Tibial artery (tissue), 4 donors: Measurements from ENCODE around the gene NPTN.

Source experiments
- DNase-seq, 2 donors: peaks; one replicate each; pipeline ENCODE4 v3.0.0-alpha.2; 2019
- H3K27ac ChIP-seq, 2 donors: fragments of 200-600 bp; sonication (generic) in 1 of 2; 1 replicate in 1 of 2; 2 replicates in 1 of 2; pipeline ENCODE4 v1.5.1; 2018 to 2019; ENCODE audit warnings: mild to moderate bottlenecking in 1 of 2
- H3K27me3 ChIP-seq, 2 donors: fragments of 200-600 bp; sonication (generic) in 1 of 2; one replicate each; pipeline versions ENCODE4 v1.5.1 to v1.6.0; 2016 to 2019
- H3K36me3 ChIP-seq, 3 donors: fragments of 200-600 bp; sonication (generic) in 2 of 3; one replicate each; pipeline ENCODE4 v1.5.1; 2016 to 2019; ENCODE audit warnings: mild to moderate bottlenecking in 2 of 3
- H3K4me1 ChIP-seq, 4 donors: fragments of 200-600 bp; sonication (generic) in 2 of 4; 1 replicate in 3 of 4; 2 replicates in 1 of 4; pipeline ENCODE4 v1.5.1; 2016 to 2019
- H3K4me3 ChIP-seq, 2 donors: fragments of 200-600 bp; sonication (generic) in 1 of 2; 1 replicate in 1 of 2; 2 replicates in 1 of 2; pipeline ENCODE4 v1.5.1; 2018 to 2019; ENCODE audit warnings: mild to moderate bottlenecking in 2 of 2
- H3K9me3 ChIP-seq, 3 donors: fragments of 200-600 bp; sonication (generic) in 1 of 3; one replicate each; pipeline ENCODE4 v1.5.1; 2016 to 2019
- CTCF ChIP-seq, 2 experiments: fragments of 200-600 bp in 1 of 2; fragments of 450-650 bp in 1 of 2; IDR thresholded peaks; one replicate each; pipeline ENCODE4 v1.5.1; 2017 to 2019; ENCODE audit warnings: antibody characterized with exemption in 2 of 2, mild to moderate bottlenecking in 1 of 2, moderate library complexity in 1 of 2
- intact Hi-C: fragments of 100-400 bp; cut with DNase I; formaldehyde crosslinking; loops from one replicate; pipeline ENCODE4 v1.15.0; 2023; ENCODE audit warnings: low total_unique reads

The NPTN gene

GRCh38 chr15:73624530-73624929 is 8.7 kb downstream of the NPTN start:
- peak overlapping the region in 1 of 2 donors; percentile 0 for H3K27ac ChIP-seq
- no peaks in the 10 kb centered on the region for H3K27me3 ChIP-seq
- no peak for DNase-seq
- peaks cover 0 to 100% (median 50%) of the 10 kb centered on the region in 4 donors for H3K4me1 ChIP-seq
- no peak overlapping the region for H3K4me3 ChIP-seq
- TF ChIP-seq CTCF (IDR thresholded peaks at IDR 0.05): no peak
- no peaks in the 10 kb centered on the region for H3K36me3 ChIP-seq
- intact Hi-C loops: no loop called here
- H3K9me3 ChIP-seq: no peaks in the 10 kb centered on the region

DNA sequence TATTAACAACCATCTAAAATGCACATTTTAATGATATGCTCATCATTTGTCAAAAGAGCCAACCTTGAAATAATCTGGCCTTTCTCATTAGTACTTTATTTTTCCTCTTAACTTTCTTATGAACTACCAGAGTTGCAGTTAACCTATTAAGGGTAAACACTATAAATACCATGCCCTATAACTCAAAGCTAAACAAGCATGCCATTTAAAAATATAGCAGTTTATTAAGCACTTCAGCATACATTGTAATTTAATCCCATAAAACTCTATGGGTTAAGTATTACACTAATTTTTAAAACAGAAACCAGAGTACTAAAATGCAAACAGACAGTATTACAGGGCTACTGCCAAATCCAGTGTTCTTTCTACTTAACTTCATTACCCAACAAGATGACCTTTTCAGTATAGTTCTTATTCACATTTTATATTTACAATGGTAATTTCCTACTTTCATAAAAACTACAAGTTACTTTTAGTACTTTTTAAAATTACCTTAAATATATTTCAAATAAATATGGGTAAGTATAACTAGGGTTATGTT is 11.8 kb downstream of the NPTN start:
- H3K36me3 ChIP-seq: no peaks in the 10 kb centered on the region
- TF ChIP-seq CTCF (IDR thresholded peaks at IDR 0.05): no peak
- H3K9me3 ChIP-seq: no peaks in the 10 kb centered on the region
- no peak for DNase-seq
- H3K4me3 ChIP-seq: no peak overlapping the region
- H3K4me1 ChIP-seq: peaks cover 0 to 98% (median 29%) of the 10 kb centered on the region in 4 donors
- no peaks in the 10 kb centered on the region for H3K27me3 ChIP-seq
- intact Hi-C loops: no loop called here
- H3K27ac ChIP-seq: no peak overlapping the region

GRCh38 chr15:73620078-73620477 is 13.1 kb downstream of the NPTN start:
- Histone ChIP-seq H3K36me3 (no peaks in the 10 kb centered on the region), H3K4me1 (peaks cover 0 to 96% (median 21%) of the 10 kb centered on the region in 4 donors), H3K27ac (no peak overlapping the region), H3K9me3 (no peaks in the 10 kb centered on the region), H3K27me3 (no peaks in the 10 kb centered on the region), H3K4me3 (no peak overlapping the region)
- intact Hi-C loops: no loop called here
- TF ChIP-seq CTCF (IDR thresholded peaks at IDR 0.05): no peak
- DNase-seq: no peak

- peaks cover 0 to 79% (median 7%) of the 10 kb centered on the region in 4 donors for H3K4me1 ChIP-seq
- H3K36me3 ChIP-seq: no peaks in the 10 kb centered on the region
- no peaks in the 10 kb centered on the region for H3K9me3 ChIP-seq
- no peak overlapping the region for H3K4me3 ChIP-seq
- intact Hi-C loops: no loop called here
- H3K27me3 ChIP-seq: no peaks in the 10 kb centered on the region
- no peak overlapping the region for H3K27ac ChIP-seq
- DNase-seq: no peak
- no peak for TF ChIP-seq CTCF (IDR thresholded peaks at IDR 0.05)
These were observed 15.3 kb downstream of the NPTN start for GRCh38 chr15:73617913-73618312.

GRCh38 chr15:73617301-73617831 is 15.8 kb downstream of the NPTN start:
- DNase-seq: no peak
- no peaks in the 10 kb centered on the region for H3K36me3 ChIP-seq
- TF ChIP-seq CTCF (IDR thresholded peaks at IDR 0.05): no peak
- peaks cover 0 to 79% (median 9%) of the 10 kb centered on the region in 4 donors for H3K4me1 ChIP-seq
- H3K27me3 ChIP-seq: no peaks in the 10 kb centered on the region
- intact Hi-C loops: no loop called here
- no peak overlapping the region for H3K27ac ChIP-seq
- H3K9me3 ChIP-seq: no peaks in the 10 kb centered on the region
- H3K4me3 ChIP-seq: no peak overlapping the region
